SJCRH30 (cell line): ENCODE data around the gene UST. TPM values are rescaled to one million over a fixed set of nuclear protein-coding genes. Genes with fewer than 3 reads are reported as not detected.

Experiments used
- DNase-seq, 2 experiments: peaks; one replicate each; pipeline ENCODE4 v3.0.0-alpha.2; 2015 to 2020
- H3K27ac ChIP-seq: fragments of 250-450 bp; sonication (Bioruptor Pico); 2 replicates; pipeline ENCODE4 v1.5.1; 2020; ENCODE audit warnings: mild to moderate bottlenecking, moderate library complexity
- H3K27me3 ChIP-seq: fragments of 250-450 bp; sonication (Bioruptor Pico); 2 replicates; pipeline ENCODE4 v1.5.1; 2020; ENCODE audit warnings: mild to moderate bottlenecking, moderate library complexity
- H3K36me3 ChIP-seq: fragments of 250-450 bp; sonication (Bioruptor Pico); 2 replicates; pipeline ENCODE4 v1.5.1; 2020; ENCODE audit warnings: mild to moderate bottlenecking, moderate library complexity
- H3K4me1 ChIP-seq: fragments of 250-450 bp; sonication (Bioruptor Pico); 2 replicates; pipeline ENCODE4 v1.5.1; 2020; ENCODE audit warnings: mild to moderate bottlenecking, moderate library complexity
- H3K4me3 ChIP-seq: fragments of 250-450 bp; sonication (Bioruptor Pico); 2 replicates; pipeline ENCODE4 v1.5.1; 2020; ENCODE audit warnings: mild to moderate bottlenecking, moderate library complexity
- H3K9me3 ChIP-seq: fragments of 250-450 bp; sonication (Bioruptor Pico); replicated peaks from 2 replicates; pipeline ENCODE4 v1.5.1; 2020; ENCODE audit warnings: mild to moderate bottlenecking, moderate library complexity
- total RNA-seq: library from RNA; depleted of rRNA; stranded (reverse); fragments of >200 nt; shearing (Covaris generic); gene quantifications from 2 replicates; pipeline ENCODE4 v1.2.3, GENCODE V29; 2014

Gene UST
- total RNA-seq, 1 experiment from 2014 or later: 28.9 TPM

- DNase-seq: no peak
- H3K27ac ChIP-seq: no peak overlapping the region
- H3K9me3 ChIP-seq: 0 out of 2 replicates have a peak, but pooled peaks cover 2% of the 10 kb centered on the region
- no peaks in the 10 kb centered on the region; the same call in 1 of the 2 replicates for H3K36me3 ChIP-seq
- H3K4me1 ChIP-seq: no peaks in the 10 kb centered on the region; the same call in 1 of the 2 replicates
- H3K27me3 ChIP-seq: no peaks in the 10 kb centered on the region
- no peak overlapping the region for H3K4me3 ChIP-seq
Measured at GRCh38 chr6:148980234-148980633, 233.4 kb downstream of the UST start.

- H3K4me1 ChIP-seq: no peaks in the 10 kb centered on the region
- DNase-seq: no peak
- no peak overlapping the region for H3K4me3 ChIP-seq
- 0 out of 2 replicates have a peak, but pooled peaks cover 2% of the 10 kb centered on the region for H3K9me3 ChIP-seq
- H3K36me3 ChIP-seq: no peaks in the 10 kb centered on the region; the same call in 1 of the 2 replicates
- no peaks in the 10 kb centered on the region for H3K27me3 ChIP-seq
- H3K27ac ChIP-seq: no peak overlapping the region
Measured at GRCh38 chr6:148981515-148981914, 234.7 kb downstream of the UST start.

- Histone ChIP-seq H3K4me3 (no peak overlapping the region), H3K4me1 (no peaks in the 10 kb centered on the region), H3K9me3 (0 out of 2 replicates have a peak, but pooled peaks cover under 1% of the 10 kb centered on the region), H3K27me3 (no peaks in the 10 kb centered on the region), H3K27ac (no peak overlapping the region), H3K36me3 (no peaks in the 10 kb centered on the region)
- DNase-seq: no peak
Measured at GRCh38 chr6:148983101-148983761, 236.4 kb downstream of the UST start.

- H3K4me1 ChIP-seq: no peaks in the 10 kb centered on the region
- H3K9me3 ChIP-seq: no peaks in the 10 kb centered on the region
- no peak overlapping the region for H3K27ac ChIP-seq
- no peaks in the 10 kb centered on the region for H3K36me3 ChIP-seq
- no peak overlapping the region for H3K4me3 ChIP-seq
- no peak for DNase-seq
- H3K27me3 ChIP-seq: no peaks in the 10 kb centered on the region
Measured at GRCh38 chr6:148983966-148984365, 237.1 kb downstream of the UST start.

DNA sequence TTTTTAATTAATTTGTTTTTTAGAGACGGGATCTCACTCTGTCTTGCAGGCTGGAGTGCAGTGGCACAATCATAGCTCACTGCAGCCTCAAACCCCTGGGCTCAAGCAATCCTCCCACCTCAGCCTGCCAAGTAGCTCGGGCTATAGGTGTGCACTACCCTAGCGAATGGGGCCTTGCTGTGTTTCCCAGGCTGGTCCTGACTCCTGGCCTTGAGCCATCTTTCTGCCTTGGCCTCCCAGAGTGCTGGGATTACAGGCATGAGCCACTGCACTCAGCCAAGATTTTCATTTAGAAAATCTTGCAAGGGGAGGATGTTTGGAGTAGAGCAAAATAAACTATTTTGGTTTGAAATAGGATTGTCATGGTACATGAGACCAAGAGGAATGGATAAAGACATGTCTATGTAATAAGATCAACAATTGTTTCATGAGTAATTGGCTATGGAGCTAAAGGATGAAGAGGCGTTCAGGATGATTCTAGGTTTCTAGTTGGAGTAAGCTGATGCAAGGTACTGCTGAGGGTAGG is 237.8 kb downstream of the UST start:
- Histone ChIP-seq H3K27me3 (no peaks in the 10 kb centered on the region), H3K9me3 (no peaks in the 10 kb centered on the region), H3K36me3 (no peaks in the 10 kb centered on the region), H3K27ac (no peak overlapping the region), H3K4me1 (no peaks in the 10 kb centered on the region), H3K4me3 (no peak overlapping the region)
- DNase-seq: no peak

GRCh38 chr6:148985499-148985898 is 238.7 kb downstream of the UST start:
- no peak overlapping the region for H3K27ac ChIP-seq
- H3K4me3 ChIP-seq: no peak overlapping the region
- no peaks in the 10 kb centered on the region for H3K36me3 ChIP-seq
- DNase-seq: no peak
- no peaks in the 10 kb centered on the region for H3K9me3 ChIP-seq
- H3K4me1 ChIP-seq: no peaks in the 10 kb centered on the region
- no peaks in the 10 kb centered on the region for H3K27me3 ChIP-seq

- H3K27me3 ChIP-seq: no peaks in the 10 kb centered on the region
- no peaks in the 10 kb centered on the region for H3K36me3 ChIP-seq
- H3K4me3 ChIP-seq: no peak overlapping the region
- no peak for DNase-seq
- H3K27ac ChIP-seq: no peak overlapping the region
- no peaks in the 10 kb centered on the region for H3K4me1 ChIP-seq
- no peaks in the 10 kb centered on the region for H3K9me3 ChIP-seq
Measured at GRCh38 chr6:148986608-148987007, 239.8 kb downstream of the UST start.

DNA sequence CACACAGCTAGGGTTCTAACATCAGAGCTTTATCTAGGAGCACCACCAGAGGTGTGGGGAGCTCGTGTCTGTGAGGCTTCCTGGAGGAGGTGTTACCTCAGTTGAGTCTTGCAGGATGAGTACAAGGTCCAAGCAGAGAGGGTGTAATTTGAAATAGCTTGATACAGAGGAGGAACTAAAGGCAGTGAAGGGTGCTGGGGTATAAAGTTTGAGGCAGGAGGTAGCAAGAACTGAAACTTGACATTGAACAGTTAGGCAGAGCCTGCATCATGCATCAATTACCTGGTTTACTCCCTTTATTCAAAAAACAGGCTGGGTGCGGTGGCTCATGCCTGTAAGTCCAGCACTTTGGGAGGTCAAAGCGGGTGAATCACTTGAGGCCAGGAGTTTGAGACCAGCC is 241.2 kb downstream of the UST start:
- H3K27ac ChIP-seq: no peak overlapping the region
- H3K4me3 ChIP-seq: no peak overlapping the region
- no peaks in the 10 kb centered on the region for H3K4me1 ChIP-seq
- no peaks in the 10 kb centered on the region for H3K9me3 ChIP-seq
- DNase-seq: no peak
- no peaks in the 10 kb centered on the region for H3K36me3 ChIP-seq
- no peaks in the 10 kb centered on the region for H3K27me3 ChIP-seq

GRCh38 chr6:148989585-148989984 is 242.8 kb downstream of the UST start:
- no peak overlapping the region for H3K27ac ChIP-seq
- no peaks in the 10 kb centered on the region for H3K27me3 ChIP-seq
- H3K4me1 ChIP-seq: no peaks in the 10 kb centered on the region

GRCh38 chr6:148990403-148990802 is 243.6 kb downstream of the UST start:
- no peaks in the 10 kb centered on the region for H3K27me3 ChIP-seq
- no peak for DNase-seq
- peaks cover 4% of the 10 kb centered on the region; the same call in 1 of the 2 replicates for H3K9me3 ChIP-seq
- H3K4me3 ChIP-seq: no peak overlapping the region
- H3K36me3 ChIP-seq: no peaks in the 10 kb centered on the region
- H3K4me1 ChIP-seq: no peaks in the 10 kb centered on the region
- no peak overlapping the region for H3K27ac ChIP-seq

More at GRCh38 chr6:148989585-148989984, 242.8 kb downstream of the UST start:
- Histone ChIP-seq H3K4me3 (no peak overlapping the region), H3K9me3 (peaks cover 4% of the 10 kb centered on the region; the same call in 1 of the 2 replicates), H3K36me3 (no peaks in the 10 kb centered on the region)
- no peak for DNase-seq

DNA sequence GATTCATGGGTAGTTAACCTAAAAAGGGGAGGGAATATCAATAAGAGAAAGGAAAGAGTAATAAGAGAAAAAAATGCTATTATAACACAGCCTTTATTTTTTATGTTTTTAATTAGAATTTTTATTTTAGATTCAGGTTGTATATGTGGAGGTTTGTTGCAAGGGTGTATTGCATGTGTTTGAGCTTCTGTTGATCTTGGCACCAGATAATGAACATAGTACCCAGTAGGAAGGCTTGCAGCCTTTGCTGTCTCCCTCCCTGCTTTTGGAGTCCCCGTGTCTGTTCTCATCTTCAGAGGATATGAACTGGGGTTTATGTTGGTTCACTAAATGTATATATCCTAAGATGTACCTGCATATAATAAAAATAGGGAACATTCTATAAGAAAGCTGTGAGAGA is 250.0 kb downstream of the UST start:
- no peak for DNase-seq
- H3K36me3 ChIP-seq: no peaks in the 10 kb centered on the region; the same call in 1 of the 2 replicates
- peaks cover 25% of the 10 kb centered on the region for H3K4me1 ChIP-seq
- H3K9me3 ChIP-seq: peaks cover 4% of the 10 kb centered on the region; the same call in 1 of the 2 replicates
- no peak overlapping the region for H3K4me3 ChIP-seq
- H3K27me3 ChIP-seq: no peaks in the 10 kb centered on the region
- no peak overlapping the region for H3K27ac ChIP-seq

GRCh38 chr6:148997865-148998264 is 251.0 kb downstream of the UST start:
- peak in 1 of 2 experiments; percentile 21 for DNase-seq
- no peaks in the 10 kb centered on the region; the same call in 1 of the 2 replicates for H3K36me3 ChIP-seq
- peaks cover 25% of the 10 kb centered on the region for H3K4me1 ChIP-seq
- no peak overlapping the region for H3K27ac ChIP-seq
- no peaks in the 10 kb centered on the region for H3K27me3 ChIP-seq
- no peak overlapping the region for H3K4me3 ChIP-seq
- peaks cover 4% of the 10 kb centered on the region for H3K9me3 ChIP-seq

GRCh38 chr6:148998704-148999103 is 251.9 kb downstream of the UST start:
- Histone ChIP-seq H3K27ac (no peak overlapping the region), H3K36me3 (no peaks in the 10 kb centered on the region; the same call in 1 of the 2 replicates), H3K4me3 (no peak overlapping the region), H3K4me1 (peaks cover 25% of the 10 kb centered on the region), H3K9me3 (peaks cover 4% of the 10 kb centered on the region), H3K27me3 (no peaks in the 10 kb centered on the region)
- DNase-seq: no peak

DNA sequence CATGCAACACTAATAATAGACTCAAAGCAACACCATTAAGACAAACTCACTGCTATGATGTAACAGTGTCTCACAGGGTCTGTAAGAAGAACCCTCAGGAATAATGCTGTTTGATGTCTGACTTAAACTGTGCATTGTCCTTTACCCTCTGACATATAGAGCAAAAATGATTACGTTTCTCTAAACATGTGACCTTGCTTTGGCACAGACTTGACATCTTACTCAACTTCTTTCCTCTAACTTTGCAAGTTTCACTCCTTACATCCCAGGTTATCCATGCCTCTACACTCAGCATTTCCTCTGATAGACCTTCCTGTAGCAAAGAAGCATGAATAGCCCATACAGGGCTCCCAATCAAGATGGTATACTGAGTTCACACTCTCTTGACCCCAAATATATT is 252.7 kb downstream of the UST start:
- Histone ChIP-seq H3K27ac (no peak overlapping the region), H3K4me1 (peaks cover 25% of the 10 kb centered on the region), H3K36me3 (no peaks in the 10 kb centered on the region; the same call in 1 of the 2 replicates), H3K9me3 (no peaks in the 10 kb centered on the region; the same call in none of the 2 replicates), H3K4me3 (no peak overlapping the region), H3K27me3 (no peaks in the 10 kb centered on the region)
- no peak for DNase-seq

GRCh38 chr6:148999929-149000468 is 253.2 kb downstream of the UST start:
- H3K9me3 ChIP-seq: no peaks in the 10 kb centered on the region; the same call in 1 of the 2 replicates
- H3K36me3 ChIP-seq: no peaks in the 10 kb centered on the region; the same call in 1 of the 2 replicates
- no peak overlapping the region for H3K27ac ChIP-seq
- H3K4me3 ChIP-seq: no peak overlapping the region
- peak; percentile 27 to 35 for DNase-seq
- H3K4me1 ChIP-seq: peaks cover 25% of the 10 kb centered on the region
- no peaks in the 10 kb centered on the region for H3K27me3 ChIP-seq
